ENCODE data around the gene PRKAG2.
"Not testable (repeated sequence)": the region's sequence is repeated elsewhere in the genome, so short reads cannot be mapped to it uniquely, and the experiment has no call there.

The PRKAG2 gene

DNA sequence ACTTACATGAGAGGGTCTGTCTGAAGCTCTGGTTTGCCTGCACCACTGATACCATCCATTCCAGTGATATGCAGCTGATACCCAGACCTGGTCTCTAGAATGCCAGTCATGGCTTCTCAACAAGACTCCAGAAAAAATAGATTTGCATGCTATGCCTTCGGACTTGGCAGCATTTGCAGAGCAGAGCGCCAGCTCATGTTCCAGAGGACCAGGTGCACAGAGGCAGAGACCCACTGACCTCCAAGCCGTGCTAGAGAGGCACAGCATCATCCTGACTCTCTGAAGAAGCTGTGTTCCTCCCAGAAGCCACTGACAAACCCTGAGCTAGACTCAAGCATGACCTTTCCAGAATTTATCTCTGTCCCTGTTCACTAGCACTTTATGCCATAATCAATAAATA, 6.9 kb upstream of the PRKAG2 start:
- DNase-seq, result no peak

DNA sequence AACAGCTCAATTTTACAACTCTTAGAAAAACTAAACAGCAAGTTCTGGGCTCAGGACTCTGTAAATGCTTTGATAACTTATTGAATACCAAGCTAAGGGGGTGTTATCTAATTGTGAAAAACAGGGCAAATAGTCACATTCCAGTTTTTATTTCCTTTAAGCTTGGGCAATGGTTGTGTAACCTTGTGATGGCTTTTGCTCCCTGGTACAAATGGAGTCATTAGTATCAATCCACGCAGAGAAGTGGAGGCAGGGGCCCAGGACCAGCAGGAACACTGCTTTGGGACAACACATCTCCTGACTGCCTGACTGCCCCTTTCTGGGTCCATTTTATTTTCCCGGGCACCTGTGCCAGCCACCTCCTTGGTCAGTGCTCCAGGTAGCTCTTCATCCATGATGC, 5.8 kb upstream of the PRKAG2 start:
- DNase-seq, result no peak

GRCh38 chr7:151880688-151881087, 3.8 kb upstream of the PRKAG2 start:
- no peak for DNase-seq

GRCh38 chr7:151877911-151878835, 1.3 kb upstream of the PRKAG2 start:
- no peak for DNase-seq

DNA sequence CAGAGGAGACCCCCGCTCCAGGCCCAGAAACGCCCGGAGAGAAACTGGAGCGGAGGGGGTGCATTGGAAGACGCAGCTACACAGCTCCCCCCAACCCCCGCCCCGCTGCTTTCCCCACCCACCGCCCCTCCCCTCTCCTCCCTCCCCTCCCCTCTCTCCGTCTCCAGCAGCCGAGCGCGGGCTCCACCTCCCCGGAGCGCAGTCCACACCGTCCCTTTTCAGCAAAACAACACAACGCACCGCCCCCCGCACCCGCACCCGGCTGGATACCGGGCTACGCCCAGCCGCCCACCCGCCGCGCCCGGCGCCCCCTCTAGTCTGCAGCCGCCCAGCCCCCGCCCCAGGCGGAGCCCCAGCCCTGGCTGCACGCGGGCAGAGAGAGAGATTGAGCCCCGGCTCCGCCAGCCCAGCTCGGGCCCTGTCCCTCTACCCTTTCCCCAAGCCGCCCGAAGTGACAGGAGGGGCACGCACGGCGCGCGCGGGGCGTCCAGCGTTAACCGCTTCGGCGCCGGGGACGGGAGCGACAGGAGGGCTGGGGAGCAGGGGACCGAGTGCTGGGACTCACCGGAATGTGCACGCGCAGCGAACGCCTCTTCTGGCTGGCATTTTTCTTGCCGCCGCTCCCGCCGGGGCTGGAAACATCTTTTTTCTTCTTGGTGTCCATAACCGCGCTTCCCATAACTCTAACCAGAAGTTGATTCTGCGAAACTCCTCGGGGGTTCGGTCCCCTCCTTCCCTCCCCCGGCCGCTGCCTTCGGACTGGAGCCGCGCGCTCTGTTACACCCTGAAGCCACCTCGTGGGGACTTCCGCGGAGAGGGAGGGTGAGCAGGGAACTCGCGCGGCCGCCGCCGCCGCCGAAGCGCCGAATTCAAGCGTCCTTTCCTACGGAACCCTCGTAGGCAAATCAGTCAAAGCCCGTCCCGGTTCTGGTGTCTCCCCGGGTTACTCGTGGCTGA, 695 bp downstream of the PRKAG2 start:
- DNase-seq, result peak; percentile 54 to 67 (median 57)

- DNase-seq, result not testable (repeated sequence)
Measured at GRCh38 chr7:151874479-151874878, 2.4 kb downstream of the PRKAG2 start.

DNA sequence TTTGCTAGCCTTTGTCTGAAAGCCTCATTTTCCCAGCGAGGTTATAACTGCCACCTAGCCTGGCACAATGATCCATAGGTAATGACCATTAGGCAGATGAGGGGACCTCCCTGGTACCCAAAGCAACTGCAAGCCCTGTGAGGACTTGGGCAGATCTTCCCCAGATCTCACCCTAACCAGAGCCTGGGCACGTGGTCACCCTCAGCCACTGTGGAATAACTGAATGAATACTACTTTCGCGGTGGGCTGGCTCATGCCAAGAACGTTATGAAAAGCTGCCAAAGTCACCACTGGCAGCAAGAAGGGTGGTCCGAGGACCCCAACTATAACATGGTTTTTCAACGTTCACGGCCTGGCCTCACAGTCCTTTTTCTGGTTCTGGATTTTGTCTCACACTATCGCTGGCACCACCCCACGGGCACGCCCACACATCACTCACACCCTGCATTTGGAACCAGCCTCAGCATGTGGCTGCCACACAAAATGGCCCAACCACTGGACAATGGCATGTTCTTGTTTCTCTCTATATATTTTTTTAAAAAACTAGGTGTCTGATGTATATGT, 3.4 kb downstream of the PRKAG2 start:
- DNase-seq, result no peak

GRCh38 chr7:151872531-151873401, 4.1 kb downstream of the PRKAG2 start:
- no peak for DNase-seq

- no peak for DNase-seq
Measured at GRCh38 chr7:151871904-151872303, 5.0 kb downstream of the PRKAG2 start.

DNA sequence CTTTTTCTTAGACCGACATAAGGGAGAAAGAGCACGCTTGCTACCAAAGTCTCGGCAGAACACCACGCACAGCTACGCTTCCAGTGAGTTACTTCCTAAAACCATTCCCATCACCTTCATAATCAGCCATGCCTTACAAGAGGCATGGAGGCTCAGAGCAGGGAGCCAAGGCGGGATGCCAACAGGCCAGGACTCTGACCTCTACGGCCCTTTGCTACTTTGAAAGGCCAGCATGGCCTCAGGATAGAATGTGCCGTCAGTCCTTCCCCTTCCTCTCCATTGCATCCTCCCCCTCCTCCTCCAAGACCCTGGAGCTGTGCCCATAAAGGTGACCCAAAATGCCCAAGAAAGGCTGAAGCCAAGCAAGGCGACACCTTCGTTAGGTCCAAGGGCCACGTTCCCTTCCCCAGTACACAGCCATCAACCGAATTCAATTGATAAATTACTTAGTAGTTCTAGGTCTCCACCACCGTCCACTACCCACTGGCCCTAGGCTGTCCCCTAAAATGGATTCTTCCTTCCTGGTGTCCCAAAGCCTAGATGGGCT, 5.7 kb downstream of the PRKAG2 start:
- no peak for DNase-seq

DNA sequence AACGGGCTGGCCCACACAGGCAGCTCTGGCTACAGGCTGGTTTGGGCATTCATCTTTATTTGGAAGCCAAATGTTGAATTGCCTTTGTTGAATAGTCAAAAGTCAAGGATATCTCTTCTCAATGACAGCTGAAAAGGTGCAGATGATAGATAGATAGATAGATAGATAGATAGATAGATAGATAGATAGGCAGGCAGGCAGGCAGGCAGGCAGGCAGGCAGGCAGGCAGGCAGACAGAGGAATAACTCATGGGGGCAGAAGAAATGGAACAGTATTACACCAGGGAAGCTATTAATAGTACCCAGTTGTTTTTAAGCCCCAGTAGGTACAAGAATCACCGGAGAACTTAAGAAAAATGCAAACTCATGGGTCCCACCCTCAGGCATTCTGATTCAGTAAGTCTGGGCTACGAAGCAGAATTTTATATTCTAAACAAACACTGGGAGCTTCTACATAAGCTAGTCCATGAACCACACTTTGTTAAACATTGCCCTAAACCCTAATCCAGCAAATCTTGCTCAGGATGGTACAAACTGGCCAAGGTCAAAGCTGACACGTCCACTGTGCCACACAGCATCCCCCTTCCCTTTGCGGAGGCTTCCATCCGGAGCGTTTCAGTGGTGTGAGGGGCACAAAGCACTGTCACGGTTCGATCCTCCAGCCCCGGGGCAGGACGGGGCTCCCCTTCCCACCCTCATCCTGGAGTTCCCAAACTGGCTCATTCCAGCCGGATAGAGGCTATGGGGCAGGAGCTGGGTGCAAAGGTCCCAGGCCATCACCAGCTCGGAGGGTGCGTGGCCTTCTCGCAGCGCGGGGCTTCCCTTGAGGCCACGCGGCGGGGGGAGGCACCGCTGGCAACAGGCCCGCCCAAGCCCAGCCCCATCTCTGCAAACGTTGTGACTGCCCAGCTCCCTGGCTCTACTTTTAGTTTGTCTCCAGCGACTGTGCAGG, 6.7 kb downstream of the PRKAG2 start:
- no peak for DNase-seq

DNA sequence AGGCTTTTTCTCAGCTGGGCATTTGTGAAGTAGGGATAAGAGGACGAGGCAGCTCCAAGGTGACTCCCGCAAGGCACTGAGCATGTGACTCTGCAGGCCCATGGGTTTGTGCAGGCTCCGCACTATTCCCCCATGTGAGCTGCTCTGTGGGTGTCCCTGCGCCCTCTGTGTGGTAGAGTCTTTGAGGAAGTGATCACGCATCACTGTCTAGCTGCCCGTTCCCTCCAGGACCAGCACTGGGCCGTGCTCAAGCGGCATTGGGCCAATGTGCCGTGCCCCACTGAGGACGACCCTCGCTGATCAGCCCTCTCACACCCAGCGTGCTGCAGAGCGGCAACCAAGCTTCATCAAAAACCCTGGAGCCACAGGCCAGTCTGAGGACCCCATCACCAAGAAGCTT, 7.5 kb downstream of the PRKAG2 start:
- DNase-seq, result no peak

DNA sequence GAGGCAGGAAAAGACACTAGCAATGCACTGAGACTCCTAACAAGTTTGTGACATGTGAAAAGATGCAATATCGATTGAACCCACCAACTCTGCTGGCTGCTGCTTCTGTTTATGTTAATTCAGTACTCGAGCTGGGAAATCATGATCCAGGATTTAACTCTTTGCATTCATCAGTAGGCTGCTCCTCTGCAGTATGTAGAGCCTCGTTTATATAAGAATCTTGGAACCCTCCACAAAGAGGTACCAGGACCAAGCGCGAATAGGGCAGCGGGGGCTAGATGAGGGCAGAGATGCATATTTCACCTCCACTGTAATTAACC, 7.8 kb downstream of the PRKAG2 start:
- no peak for DNase-seq

- no peak for DNase-seq
Measured at GRCh38 chr7:151868396-151869108, 8.4 kb downstream of the PRKAG2 start.

DNA sequence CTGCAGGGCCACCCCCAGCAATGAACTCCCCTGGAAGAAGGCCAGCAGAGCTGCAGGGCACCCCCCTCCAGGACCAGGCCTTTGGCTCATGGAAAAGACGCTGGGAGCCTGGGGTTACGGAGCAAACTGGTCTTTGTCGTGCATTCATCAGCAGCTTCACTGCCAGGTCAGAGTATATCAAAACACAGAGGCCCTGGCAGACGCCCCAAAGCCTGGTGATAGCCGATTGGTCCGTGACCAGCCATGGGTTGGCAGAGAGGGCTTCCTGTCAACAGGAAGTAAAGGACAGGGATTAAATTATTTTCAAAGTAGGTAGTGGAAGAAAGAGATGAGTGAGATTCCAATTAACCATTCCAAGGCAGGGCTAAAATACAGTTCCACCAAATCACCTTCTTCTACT, 9.0 kb downstream of the PRKAG2 start:
- no peak for DNase-seq

GRCh38 chr7:151866761-151867655, 9.9 kb downstream of the PRKAG2 start:
- DNase-seq, result no peak

- no peak for DNase-seq
Measured at GRCh38 chr7:151866028-151866427, 10.9 kb downstream of the PRKAG2 start.

DNA sequence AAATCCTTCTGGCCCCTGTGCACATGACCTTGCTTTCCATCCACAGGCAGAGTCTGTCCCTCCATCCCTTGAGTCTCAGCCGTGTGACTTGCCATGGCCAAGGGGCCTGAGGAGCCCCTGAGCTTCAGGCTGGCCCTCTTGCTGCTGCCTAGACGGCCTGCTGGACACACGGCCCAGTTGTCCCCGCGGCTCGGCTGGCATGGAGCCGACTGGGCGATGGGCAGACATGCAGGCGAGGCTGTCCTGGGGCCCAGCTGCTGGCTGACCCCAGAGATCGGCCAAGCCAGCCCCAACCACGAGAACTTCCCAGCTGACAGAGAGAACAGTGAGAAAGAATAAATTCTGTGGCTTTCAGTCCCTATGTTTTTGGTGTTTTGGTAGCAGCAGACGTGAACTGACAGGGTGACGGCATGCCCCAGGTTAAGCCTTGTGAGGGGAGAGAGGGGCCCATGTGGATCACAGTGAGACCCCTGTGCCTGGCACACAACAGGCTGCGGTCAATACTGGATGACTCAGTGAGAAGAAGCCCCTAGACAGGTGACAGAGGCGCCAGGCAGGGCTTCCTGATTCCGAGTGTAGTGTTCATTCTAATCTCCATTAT, 11.7 kb downstream of the PRKAG2 start:
- DNase-seq, result no peak

- no peak for DNase-seq
Measured at GRCh38 chr7:151864561-151864960, 12.4 kb downstream of the PRKAG2 start.
